HG02870 (cell line): ENCODE data around the gene HLF.

ENCODE experiments used
- ATAC-seq: cut with Tn5 transposase; IDR thresholded peaks from one replicate; pipeline ENCODE4 v1.9.1; 2021; ENCODE audit warnings: mild to moderate bottlenecking, moderate library complexity; ENCODE audit not compliant: unreplicated experiment

Gene HLF

DNA sequence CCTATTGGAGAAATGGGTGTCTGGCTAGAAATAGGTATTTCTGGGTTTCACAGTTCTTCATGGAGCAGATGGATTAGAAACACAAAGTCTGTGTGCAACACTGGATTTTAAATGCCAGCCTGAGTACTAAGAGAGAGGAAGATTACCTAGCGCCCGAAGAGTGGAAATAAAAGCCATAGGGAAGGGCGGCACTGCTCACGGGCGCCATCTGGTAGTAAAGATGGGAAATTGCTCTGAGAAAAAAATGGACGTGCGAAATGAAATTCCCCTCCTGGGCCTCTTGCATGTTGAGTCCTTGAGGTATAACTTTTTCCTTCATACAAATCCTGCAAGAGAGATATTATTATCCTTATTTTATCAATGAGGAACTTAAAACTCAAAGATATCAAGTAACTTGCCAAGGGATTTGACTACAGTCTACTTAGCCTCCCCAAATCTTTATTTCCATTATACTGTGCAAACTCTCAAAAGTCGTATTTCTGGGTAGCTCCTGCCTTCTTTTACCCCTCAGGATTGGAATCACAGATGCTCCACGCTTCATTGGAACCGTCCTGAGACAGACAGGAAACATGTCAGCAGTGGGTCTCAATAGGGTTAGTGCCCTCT lies 84.1 kb downstream of the HLF start:
- no peak for ATAC-seq

DNA sequence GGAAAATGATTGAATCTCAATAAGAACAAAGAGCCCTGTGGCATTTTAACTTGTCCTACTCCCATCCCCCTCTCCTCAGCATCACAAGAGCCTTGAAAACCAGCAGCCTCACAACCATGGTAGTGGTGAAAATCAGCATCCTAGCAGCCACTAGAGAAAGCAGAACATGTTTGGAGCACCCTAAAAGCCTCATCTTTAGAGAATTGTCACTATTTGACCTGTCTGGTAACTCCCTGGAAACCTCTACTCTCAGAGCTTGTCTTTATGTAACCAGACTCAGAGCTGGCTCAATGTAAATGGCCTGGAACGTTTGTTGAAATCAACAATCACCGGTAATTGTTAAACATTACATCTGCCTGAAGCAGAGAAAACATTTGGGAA lies 86.1 kb downstream of the HLF start:
- no peak for ATAC-seq

DNA sequence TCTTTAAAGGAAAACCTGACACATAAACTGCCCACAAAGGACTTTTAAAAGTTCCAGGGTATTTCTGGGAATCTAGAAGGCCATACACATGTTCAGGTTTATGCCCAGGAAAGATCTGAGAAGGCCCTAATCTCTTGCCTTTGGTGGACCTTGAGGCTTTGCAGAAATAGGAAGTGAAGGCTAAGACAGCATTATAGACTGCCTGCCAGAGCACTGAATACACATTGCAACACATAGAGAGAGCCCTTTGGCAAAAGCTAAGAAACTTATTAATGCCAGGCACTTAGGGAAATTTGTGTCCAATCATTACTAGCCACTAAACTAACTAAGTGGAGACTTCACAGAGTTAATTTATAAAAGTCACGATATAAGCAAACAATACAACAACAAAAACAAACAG lies 86.5 kb downstream of the HLF start:
- no peak for ATAC-seq

DNA sequence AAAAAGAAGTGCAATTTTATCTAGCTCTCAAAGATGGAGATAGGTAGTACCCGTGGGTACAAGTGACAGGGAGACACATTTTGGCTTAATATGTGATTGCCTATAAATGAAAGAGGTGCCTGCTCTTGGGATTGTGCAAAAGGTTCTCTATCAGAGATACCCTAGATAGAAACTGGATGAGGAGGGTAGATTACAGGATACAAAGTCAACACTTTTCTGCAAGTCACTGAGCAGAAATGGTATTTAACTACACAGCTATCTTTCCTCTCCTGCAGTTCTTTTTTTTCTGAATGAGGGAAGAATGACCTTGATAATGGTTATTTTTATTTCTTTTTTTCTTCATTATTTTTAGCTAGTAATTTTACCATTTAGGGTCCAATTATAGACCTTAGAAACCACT lies 89.2 kb downstream of the HLF start:
- no peak for ATAC-seq

DNA sequence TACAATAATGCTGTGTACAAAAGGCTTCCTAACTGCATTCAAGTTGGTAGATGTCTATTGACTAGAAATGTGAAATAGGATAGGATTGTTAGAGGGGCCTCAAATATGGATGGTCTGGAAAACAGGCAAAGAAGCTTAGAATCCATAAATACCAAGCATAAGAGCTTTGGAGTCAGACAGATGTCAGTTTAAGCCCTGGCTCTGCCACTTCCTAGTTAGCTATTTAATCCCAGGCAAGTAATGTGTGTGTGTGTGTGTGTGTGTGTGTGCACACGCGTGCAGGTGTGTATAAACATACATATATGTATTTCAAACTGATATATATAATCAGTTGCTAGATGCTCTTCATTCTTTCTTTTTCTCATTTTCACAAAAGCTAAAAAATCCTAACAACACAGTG lies 90.2 kb downstream of the HLF start:
- no peak for ATAC-seq

DNA sequence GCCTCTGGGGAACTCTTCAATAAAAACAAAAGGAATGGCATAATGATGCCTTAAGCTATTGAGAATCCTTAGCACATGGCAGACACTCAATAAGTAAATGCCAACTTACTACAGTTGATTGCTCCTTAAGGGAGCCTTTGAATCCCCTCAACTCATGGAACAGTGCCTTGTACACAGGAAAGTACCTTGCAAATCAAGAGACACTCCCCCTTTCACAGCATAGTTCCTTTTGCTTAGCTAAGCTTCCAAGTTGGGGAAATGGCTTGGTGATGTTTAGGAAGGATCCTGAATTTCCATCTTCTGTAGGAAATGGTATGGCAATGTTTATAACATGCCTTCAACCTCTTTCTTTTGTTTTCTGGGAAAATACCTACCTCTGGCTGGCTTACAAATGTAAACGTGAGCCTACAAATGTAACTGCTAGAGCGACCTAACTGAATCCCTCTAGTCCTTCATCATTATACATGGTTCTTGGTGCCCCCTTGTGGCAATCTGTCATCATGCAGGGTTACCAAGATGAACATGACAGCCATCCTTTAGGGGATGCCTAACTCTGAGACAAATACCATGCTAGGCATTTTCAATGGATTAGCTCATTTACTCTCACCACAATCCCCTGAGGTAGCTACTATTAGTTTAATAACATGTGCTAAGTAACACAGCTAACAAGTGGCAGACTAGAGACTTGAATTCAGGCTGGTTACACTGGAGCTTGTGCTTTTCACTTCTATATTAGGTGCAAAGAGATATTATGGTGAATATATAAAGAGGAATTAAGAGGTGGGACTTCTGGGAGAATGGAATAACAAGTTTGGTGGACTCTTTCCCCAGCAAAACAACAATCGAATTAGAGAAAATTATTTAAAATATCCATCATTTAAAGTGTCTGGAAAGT lies 91.9 kb downstream of the HLF start:
- peak; percentile 98 for ATAC-seq

DNA sequence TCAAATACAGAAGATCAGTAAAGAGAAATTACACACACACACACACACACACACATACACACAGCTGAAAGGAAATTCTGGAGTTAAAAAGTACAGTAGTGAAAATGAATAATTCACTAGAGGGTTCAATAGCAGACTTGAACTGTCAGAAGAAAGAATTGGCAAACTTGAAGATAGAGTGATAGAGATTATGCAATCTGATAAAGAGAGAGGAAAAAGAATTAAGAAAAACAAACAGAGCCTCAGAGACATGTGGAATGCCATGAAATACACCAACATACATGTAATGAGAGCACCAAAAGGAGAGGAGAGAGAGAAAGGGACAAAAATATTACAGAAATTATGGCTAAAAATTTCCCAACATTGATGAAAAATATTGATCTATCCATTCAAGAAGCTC lies 96.2 kb downstream of the HLF start:
- ATAC-seq = no peak

DNA sequence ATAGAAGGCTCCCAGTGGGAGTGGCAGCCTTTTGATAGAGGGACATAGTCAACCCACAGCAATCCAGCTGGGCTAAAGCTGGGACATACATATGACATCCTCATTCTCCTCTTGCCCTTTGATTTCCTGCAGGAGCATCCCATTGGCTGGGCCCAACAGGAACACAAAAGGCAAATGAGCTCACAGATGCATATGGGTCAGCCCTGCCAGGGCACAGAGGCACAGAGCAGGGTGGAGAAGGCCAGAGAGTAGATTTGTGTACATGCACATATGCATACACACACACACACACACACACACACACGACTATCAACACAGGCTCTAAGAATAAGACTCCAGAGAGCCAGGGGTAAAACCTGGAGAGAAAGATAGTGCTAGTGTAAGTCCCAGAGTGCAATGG lies 98.3 kb downstream of the HLF start:
- no peak for ATAC-seq

DNA sequence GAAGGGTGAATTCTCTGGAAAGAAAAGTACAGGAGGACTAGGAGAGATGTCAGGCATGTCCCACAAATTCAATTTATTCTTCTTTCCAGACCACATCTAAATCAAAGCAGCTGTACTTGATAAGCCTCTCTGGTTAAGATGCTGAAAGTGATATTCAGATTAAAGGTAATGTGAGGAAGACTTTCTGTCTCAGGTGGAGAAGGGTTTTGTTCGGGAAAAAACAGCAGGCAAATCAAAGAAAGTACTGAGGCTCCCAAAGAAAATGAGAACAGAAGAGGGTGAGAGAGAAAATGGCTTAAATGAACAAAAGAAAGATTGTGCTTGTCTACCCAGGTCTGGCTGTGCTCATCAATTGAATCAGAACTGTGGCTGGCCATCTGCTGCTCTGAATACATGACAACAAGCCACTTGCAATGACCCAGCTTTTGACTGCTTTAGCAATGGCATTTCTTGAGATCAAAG lies 101.3 kb downstream of the HLF start:
- no peak for ATAC-seq

DNA sequence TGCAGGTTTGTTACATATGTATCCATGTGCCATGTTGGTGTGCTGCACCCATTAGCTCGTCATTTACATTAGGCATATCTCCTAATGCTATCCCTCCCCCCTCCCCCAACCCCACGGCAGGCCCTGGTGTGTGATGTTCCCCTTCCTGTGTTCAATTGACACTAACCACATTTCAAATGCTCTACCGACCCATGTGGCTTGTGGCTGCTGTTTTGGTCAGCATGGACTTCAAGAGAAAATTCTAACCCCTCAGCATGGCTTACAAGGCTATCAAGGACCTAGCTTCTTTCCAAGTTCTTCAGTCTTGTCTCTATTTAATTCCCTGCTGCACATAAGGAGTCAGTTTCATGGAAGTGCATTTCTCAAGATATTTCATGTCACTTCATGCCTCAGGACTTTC lies 103.9 kb downstream of the HLF start:
- ATAC-seq = no peak
